CD14-positive monocyte (primary cell): ENCODE data around the gene TTYH1. TPM values are rescaled to one million over a fixed set of nuclear protein-coding genes. Genes with fewer than 3 reads are reported as not detected.

Source experiments
- DNase-seq, 3 donors: peaks; one replicate each; pipeline ENCODE4 v3.0.0-alpha.2; 2011 to 2022
- H2AFZ ChIP-seq: 2 replicates; pipeline ENCODE4 v1.6.0; 2012; ENCODE audit warnings: mild to moderate bottlenecking, low read depth, low read length, inconsistent platforms; ENCODE audit not compliant: insufficient read depth, poor library complexity, severe bottlenecking
- H3K27ac ChIP-seq, 2 donors: 1 replicate in 1 of 2; 2 replicates in 1 of 2; pipeline ENCODE4 v1.5.1; 2012 to 2013; ENCODE audit warnings: low read length in 2 of 2, control low read depth in 1 of 2, inconsistent platforms in 1 of 2, low read depth in 1 of 2, mild to moderate bottlenecking in 1 of 2
- H3K27me3 ChIP-seq, 2 donors: one replicate each; pipeline versions ENCODE4 v1.6.0 to v1.6.1; 2011 to 2013; ENCODE audit warnings: low read length in 2 of 2; ENCODE audit not compliant: control insufficient read depth in 2 of 2, insufficient read depth in 2 of 2
- H3K36me3 ChIP-seq, 2 donors: replicated peaks in 1 of 2; 1 replicate in 1 of 2; 2 replicates in 1 of 2; pipeline versions ENCODE4 v1.5.1 to v1.6.1; 2012 to 2013; ENCODE audit warnings: low read length in 2 of 2, control low read depth in 1 of 2, inconsistent platforms in 1 of 2, mild to moderate bottlenecking in 1 of 2; ENCODE audit not compliant: insufficient read depth in 2 of 2, control insufficient read depth in 1 of 2
- H3K4me1 ChIP-seq, 2 donors: 1 replicate in 1 of 2; 2 replicates in 1 of 2; pipeline versions ENCODE4 v1.5.1 to v1.6.1; 2012 to 2013; ENCODE audit warnings: low read length in 2 of 2, control low read depth in 1 of 2, inconsistent platforms in 1 of 2, mild to moderate bottlenecking in 1 of 2, moderate library complexity in 1 of 2; ENCODE audit not compliant: insufficient read depth in 2 of 2, control insufficient read depth in 1 of 2
- H3K4me2 ChIP-seq: replicated peaks from 2 replicates; pipeline ENCODE3; 2012; ENCODE audit warnings: low read length, moderate library complexity, mild to moderate bottlenecking; ENCODE audit not compliant: poor library complexity, severe bottlenecking; ENCODE audit errors: extremely low read depth
- H3K4me3 ChIP-seq, 3 experiments: fragments of 200-600 bp in 1 of 3; sonication (generic) in 1 of 3; replicated peaks in 1 of 3; 1 replicate in 2 of 3; 2 replicates in 1 of 3; pipeline ENCODE4 v1.5.1; 2011 to 2013; ENCODE audit warnings: low read length in 3 of 3, mild to moderate bottlenecking in 3 of 3, control low read depth in 2 of 3, low read depth in 2 of 3, inconsistent platforms in 1 of 3, moderate library complexity in 1 of 3
- H3K79me2 ChIP-seq: 2 replicates; pipeline ENCODE4 v1.6.0; 2012; ENCODE audit warnings: mild to moderate bottlenecking, control low read depth, inconsistent platforms, low read length, moderate library complexity; ENCODE audit not compliant: insufficient read depth
- H3K9ac ChIP-seq: 2 replicates; pipeline ENCODE4 v1.6.0; 2017; ENCODE audit warnings: low read length, mild to moderate bottlenecking; ENCODE audit not compliant: insufficient read depth, poor library complexity, severe bottlenecking
- H3K9me3 ChIP-seq, 2 donors: replicated peaks in 1 of 2; 1 replicate in 1 of 2; 2 replicates in 1 of 2; pipeline versions ENCODE4 v1.5.1 to v1.6.1; 2012 to 2013; ENCODE audit warnings: low read length in 2 of 2, control low read depth in 1 of 2; ENCODE audit not compliant: control insufficient read depth in 1 of 2, insufficient read depth in 1 of 2
- H4K20me1 ChIP-seq: 2 replicates; pipeline ENCODE4 v1.6.0; 2012; ENCODE audit warnings: mild to moderate bottlenecking, low read length, control low read depth, moderate library complexity; ENCODE audit not compliant: insufficient read depth
- H3K27ac Mint-ChIP-seq, 7 donors: one replicate each; pipeline ENCODE4 v1.8.0; 2020; ENCODE audit warnings: mild to moderate bottlenecking in 7 of 7, mixed read lengths in 7 of 7, moderate library complexity in 6 of 7, inconsistent platforms in 2 of 7
- H3K27me3 Mint-ChIP-seq, 3 donors: one replicate each; pipeline ENCODE4 v1.8.0; 2021 to 2022; ENCODE audit warnings: low read depth in 3 of 3, mild to moderate bottlenecking in 3 of 3, mixed read lengths in 3 of 3, moderate library complexity in 3 of 3, inconsistent platforms in 1 of 3
- H3K36me3 Mint-ChIP-seq, 2 donors: one replicate each; pipeline ENCODE4 v1.8.0; 2020; ENCODE audit warnings: mixed read lengths in 2 of 2, inconsistent platforms in 1 of 2, mild to moderate bottlenecking in 1 of 2
- H3K4me1 Mint-ChIP-seq: one replicate; pipeline ENCODE4 v1.8.0; 2020; ENCODE audit warnings: mild to moderate bottlenecking, mixed read lengths
- H3K4me3 Mint-ChIP-seq, 2 donors: one replicate each; pipeline ENCODE4 v1.8.0; 2020; ENCODE audit warnings: mild to moderate bottlenecking in 2 of 2, mixed read lengths in 2 of 2, moderate library complexity in 1 of 2
- H3K9me3 Mint-ChIP-seq, 7 donors: one replicate each; pipeline ENCODE4 v1.8.0; 2020 to 2022; ENCODE audit warnings: mixed read lengths in 7 of 7, mild to moderate bottlenecking in 6 of 7, moderate library complexity in 6 of 7, inconsistent platforms in 2 of 7
- WGBS: methylation state at CpG from one replicate; pipeline ENCODE4 v1.1.5; 2013; ENCODE audit warnings: missing lambda C conversion rate; ENCODE audit not compliant: insufficient coverage; 5-methylcytosine and 5-hydroxymethylcytosine counted together
- intact Hi-C, 2 donors: fragments of 100-400 bp; cut with micrococcal nuclease; formaldehyde crosslinking; loops; one replicate each; pipeline versions ENCODE4 v1.15.0 to v1.15.1; 2023
- polyA plus RNA-seq, 3 donors: library from polyadenylated mRNA; depleted of rRNA in 1 of 3; unstranded in 2 of 3; stranded (reverse) in 1 of 3; fragments of 300-500 nt in 2 of 3; fragments of >200 nt in 1 of 3; fragmentation: Illumina TruSeq in 2 of 3; gene quantifications; 1 replicate in 2 of 3; 2 replicates in 1 of 3; pipeline ENCODE4 v1.2.3, GENCODE V29; 2012 to 2021
- TF ChIP-seq, protein P1 (sequence below): fragments of 200-600 bp; IDR thresholded peaks from one replicate; pipeline ENCODE4 v1.8.0; 2022; ENCODE audit warnings: antibody characterized with exemption, mild to moderate bottlenecking

TTYH1 gene
- polyA plus RNA-seq, 3 donors, result not detected

DNA sequence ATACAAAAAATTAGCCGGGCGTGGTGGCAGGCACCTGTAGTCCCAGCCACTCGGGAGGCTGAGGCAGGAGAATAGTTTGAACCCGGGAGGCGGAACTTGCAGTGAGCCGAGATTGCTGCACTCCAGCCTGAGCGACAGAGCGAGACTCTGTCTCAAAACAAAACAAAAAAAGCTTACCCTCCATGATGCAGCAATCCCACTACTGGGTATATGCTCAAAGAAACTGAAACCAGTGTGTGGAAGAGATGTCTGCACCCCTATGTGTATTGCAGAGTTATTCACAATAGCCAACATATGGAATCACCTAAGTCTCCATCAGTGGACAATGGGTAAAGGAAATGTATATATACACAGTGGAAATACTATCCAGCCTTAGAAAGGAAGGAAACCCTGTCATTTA lies 19.6 kb upstream of the TTYH1 start:
- H3K27me3 Mint-ChIP-seq, result peaks cover 2 to 21% (median 3%) of the 10 kb centered on the region in 3 donors
- H3K4me1 Mint-ChIP-seq, result peaks cover 11% of the 10 kb centered on the region
- H3K9me3 ChIP-seq, result peaks cover 0 to 13% of the 10 kb centered on the region in 2 donors
- no peak overlapping the region for H3K4me3 Mint-ChIP-seq
- no peaks in the 10 kb centered on the region for H3K79me2 ChIP-seq
- intact Hi-C loops, result loop anchor here in 1 of 2 donors (10.0 kb wide), 1 partner anchor 71 kb away; no protein-coding TSS in a partner anchor
- no peak overlapping the region for H3K9ac ChIP-seq
- H3K36me3 Mint-ChIP-seq, result no peaks in the 10 kb centered on the region
- TF ChIP-seq, protein P1, sequence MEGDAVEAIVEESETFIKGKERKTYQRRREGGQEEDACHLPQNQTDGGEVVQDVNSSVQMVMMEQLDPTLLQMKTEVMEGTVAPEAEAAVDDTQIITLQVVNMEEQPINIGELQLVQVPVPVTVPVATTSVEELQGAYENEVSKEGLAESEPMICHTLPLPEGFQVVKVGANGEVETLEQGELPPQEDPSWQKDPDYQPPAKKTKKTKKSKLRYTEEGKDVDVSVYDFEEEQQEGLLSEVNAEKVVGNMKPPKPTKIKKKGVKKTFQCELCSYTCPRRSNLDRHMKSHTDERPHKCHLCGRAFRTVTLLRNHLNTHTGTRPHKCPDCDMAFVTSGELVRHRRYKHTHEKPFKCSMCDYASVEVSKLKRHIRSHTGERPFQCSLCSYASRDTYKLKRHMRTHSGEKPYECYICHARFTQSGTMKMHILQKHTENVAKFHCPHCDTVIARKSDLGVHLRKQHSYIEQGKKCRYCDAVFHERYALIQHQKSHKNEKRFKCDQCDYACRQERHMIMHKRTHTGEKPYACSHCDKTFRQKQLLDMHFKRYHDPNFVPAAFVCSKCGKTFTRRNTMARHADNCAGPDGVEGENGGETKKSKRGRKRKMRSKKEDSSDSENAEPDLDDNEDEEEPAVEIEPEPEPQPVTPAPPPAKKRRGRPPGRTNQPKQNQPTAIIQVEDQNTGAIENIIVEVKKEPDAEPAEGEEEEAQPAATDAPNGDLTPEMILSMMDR, result no peak
- H4K20me1 ChIP-seq, result no peaks in the 10 kb centered on the region
- no peaks in the 10 kb centered on the region for H3K36me3 ChIP-seq
- no peak overlapping the region for H3K4me3 ChIP-seq
- H3K27ac Mint-ChIP-seq, result no peak overlapping the region
- WGBS, result no CpG with 5 or more reads among the region's 8 CpGs
- H3K27ac ChIP-seq, result no peak overlapping the region
- H3K9me3 Mint-ChIP-seq, result peaks cover 3 to 17% (median 16%) of the 10 kb centered on the region in 7 donors
- no peak for DNase-seq
- no peak overlapping the region for H3K4me2 ChIP-seq
- H2AFZ ChIP-seq, result no peak overlapping the region
- peaks cover 8 to 17% of the 10 kb centered on the region in 2 donors for H3K4me1 ChIP-seq
- no peaks in the 10 kb centered on the region for H3K27me3 ChIP-seq

GRCh38 chr19:54399189-54399588 lies 16.1 kb upstream of the TTYH1 start:
- no peak for DNase-seq
- H3K9ac ChIP-seq, result no peak overlapping the region
- H3K27ac Mint-ChIP-seq, result no peak overlapping the region
- H3K4me1 ChIP-seq, result peaks cover under 1% of the 10 kb centered on the region in 2 donors
- H3K9me3 Mint-ChIP-seq, result peaks cover 3 to 16% (median 15%) of the 10 kb centered on the region in 7 donors
- intact Hi-C loops, result loop anchor here in 1 of 2 donors (10.0 kb wide), 1 partner anchor 74 kb away; no protein-coding TSS in a partner anchor
- WGBS, result no CpG with 5 or more reads among the region's 2 CpGs
- H3K27me3 ChIP-seq, result no peaks in the 10 kb centered on the region
- H3K27me3 Mint-ChIP-seq, result peaks cover 2 to 19% (median 4%) of the 10 kb centered on the region in 3 donors
- H2AFZ ChIP-seq, result no peak overlapping the region
- H3K36me3 Mint-ChIP-seq, result no peaks in the 10 kb centered on the region
- peaks cover 1% of the 10 kb centered on the region for H3K4me1 Mint-ChIP-seq
- H3K4me3 Mint-ChIP-seq, result no peak overlapping the region
- H3K4me3 ChIP-seq, result no peak overlapping the region
- no peaks in the 10 kb centered on the region for H3K36me3 ChIP-seq
- no peaks in the 10 kb centered on the region for H4K20me1 ChIP-seq
- TF ChIP-seq, protein P1, result no peak
- no peak overlapping the region for H3K27ac ChIP-seq
- H3K4me2 ChIP-seq, result no peak overlapping the region
- H3K79me2 ChIP-seq, result no peaks in the 10 kb centered on the region
- H3K9me3 ChIP-seq, result peaks cover 0 to 13% of the 10 kb centered on the region in 2 donors
